SK-N-SH (cell line): ENCODE results near the gene TSHR.
A peak's percentile ranks its signal among the peaks of the same experiment; 100 is the strongest.

Source experiments
- EP300 ChIP-seq, 2 experiments: IDR thresholded peaks; 2 replicates each; pipeline versions ENCODE4 v1.4.0 to v1.6.1; 2012; ENCODE audit warnings: borderline replicate concordance in 1 of 2, low read depth in 1 of 2, low read length in 1 of 2
- EZH2phosphoT487 ChIP-seq: fragments of 200-600 bp; sonication (generic); IDR thresholded peaks from 2 replicates; pipeline ENCODE4 v1.6.1; 2017; ENCODE audit warnings: low read depth, mixed run types, mild to moderate bottlenecking, antibody characterized with exemption, moderate library complexity, borderline replicate concordance
- FOXM1 ChIP-seq: IDR thresholded peaks from 2 replicates; pipeline ENCODE4 v1.4.0; 2012; ENCODE audit warnings: low read depth, mild to moderate bottlenecking
- JUND ChIP-seq: IDR thresholded peaks from 2 replicates; pipeline ENCODE4 v1.4.0; 2012
- MXI1 ChIP-seq: IDR thresholded peaks from 2 replicates; pipeline ENCODE4 v1.6.1; 2012; ENCODE audit warnings: mild to moderate bottlenecking, low read depth, low read length, improper control_type of control experiment
- POLR2AphosphoS5 ChIP-seq: IDR thresholded peaks from 2 replicates; pipeline ENCODE4 v1.6.1; 2012; ENCODE audit warnings: low read depth, low read length
- RAD21 ChIP-seq: IDR thresholded peaks from 2 replicates; pipeline ENCODE4 v1.6.1; 2012; ENCODE audit warnings: mild to moderate bottlenecking, low read length
- RFX5 ChIP-seq: IDR thresholded peaks from 2 replicates; pipeline ENCODE4 v1.6.1; 2012; ENCODE audit warnings: mild to moderate bottlenecking, improper control_type of control experiment, low read length
- SIN3A ChIP-seq: IDR thresholded peaks from 2 replicates; pipeline ENCODE4 v1.6.1; 2012; ENCODE audit warnings: low read depth, mild to moderate bottlenecking, low read length, moderate library complexity, borderline replicate concordance
- SMC3 ChIP-seq: IDR thresholded peaks from 2 replicates; pipeline ENCODE4 v1.6.1; 2012; ENCODE audit warnings: low read depth, low read length, improper control_type of control experiment
- TAF1 ChIP-seq: IDR thresholded peaks from 2 replicates; pipeline ENCODE4 v1.6.1; 2012; ENCODE audit warnings: low read depth, mild to moderate bottlenecking, low read length, moderate library complexity, borderline replicate concordance
- TF ChIP-seq, protein P1 (sequence below): fragments of 200-600 bp; sonication (generic); IDR thresholded peaks from 2 replicates; pipeline ENCODE4 v1.6.1; 2017; ENCODE audit warnings: antibody characterized with exemption, mild to moderate bottlenecking, moderate library complexity
- TF ChIP-seq, protein P2 (sequence below): IDR thresholded peaks from 2 replicates; pipeline ENCODE4 v1.4.0; 2012; ENCODE audit warnings: low read depth
- TF ChIP-seq, protein P3 (sequence below): IDR thresholded peaks from 2 replicates; pipeline ENCODE4 v1.6.1; 2012; ENCODE audit warnings: mild to moderate bottlenecking, low read depth, low read length, moderate library complexity

DNA sequence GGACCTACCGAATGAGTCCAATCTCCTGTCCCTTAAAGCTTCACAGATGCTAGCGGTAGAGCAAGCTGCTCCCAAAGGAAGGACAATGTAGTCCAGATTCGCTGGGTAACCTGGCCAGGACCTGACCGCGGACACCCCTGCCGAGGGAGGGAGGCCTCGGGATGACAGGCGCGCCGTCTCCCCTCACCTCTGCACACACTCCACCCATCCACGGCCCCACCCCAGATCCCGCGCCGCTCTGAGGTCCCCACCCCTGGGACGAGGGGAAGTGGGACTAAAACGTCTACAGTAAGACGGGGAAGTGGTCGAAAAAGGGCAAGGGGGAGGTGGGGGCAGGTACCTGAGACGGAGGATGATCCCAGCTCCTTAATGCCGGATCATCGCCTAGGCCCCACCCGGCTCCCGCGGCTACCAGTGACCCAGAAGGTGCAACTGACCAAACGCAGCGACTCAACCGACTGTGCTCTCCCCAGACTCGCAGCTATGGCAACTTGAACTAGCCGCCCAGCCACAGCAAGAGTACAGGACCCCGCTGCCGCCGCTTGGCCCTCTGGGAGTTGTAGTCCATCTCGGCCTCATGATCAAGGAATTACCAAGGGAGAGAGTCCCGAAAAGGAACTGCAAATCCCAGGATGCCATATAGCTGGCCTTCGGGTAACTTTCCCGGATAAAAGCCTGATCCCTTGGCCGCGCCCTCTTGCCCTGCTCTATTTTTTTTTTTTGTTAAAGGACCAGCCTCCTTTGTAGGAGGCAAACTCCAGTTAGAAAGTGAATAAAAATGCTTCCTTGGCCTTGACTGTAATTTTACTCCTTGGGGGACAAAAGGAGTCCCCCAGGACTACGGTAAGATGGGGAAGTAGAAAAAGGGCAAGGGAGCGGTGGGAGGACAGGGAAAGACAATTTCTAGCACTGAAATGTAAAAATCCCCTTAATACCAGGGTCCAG is 13.9 kb upstream of the TSHR start, which contains the start of gene CEP128:
- peak; percentile 54; the same call in 1 of the 2 replicates for TF ChIP-seq TAF1
- TF ChIP-seq FOXM1 = no peak
- TF ChIP-seq, protein P1, sequence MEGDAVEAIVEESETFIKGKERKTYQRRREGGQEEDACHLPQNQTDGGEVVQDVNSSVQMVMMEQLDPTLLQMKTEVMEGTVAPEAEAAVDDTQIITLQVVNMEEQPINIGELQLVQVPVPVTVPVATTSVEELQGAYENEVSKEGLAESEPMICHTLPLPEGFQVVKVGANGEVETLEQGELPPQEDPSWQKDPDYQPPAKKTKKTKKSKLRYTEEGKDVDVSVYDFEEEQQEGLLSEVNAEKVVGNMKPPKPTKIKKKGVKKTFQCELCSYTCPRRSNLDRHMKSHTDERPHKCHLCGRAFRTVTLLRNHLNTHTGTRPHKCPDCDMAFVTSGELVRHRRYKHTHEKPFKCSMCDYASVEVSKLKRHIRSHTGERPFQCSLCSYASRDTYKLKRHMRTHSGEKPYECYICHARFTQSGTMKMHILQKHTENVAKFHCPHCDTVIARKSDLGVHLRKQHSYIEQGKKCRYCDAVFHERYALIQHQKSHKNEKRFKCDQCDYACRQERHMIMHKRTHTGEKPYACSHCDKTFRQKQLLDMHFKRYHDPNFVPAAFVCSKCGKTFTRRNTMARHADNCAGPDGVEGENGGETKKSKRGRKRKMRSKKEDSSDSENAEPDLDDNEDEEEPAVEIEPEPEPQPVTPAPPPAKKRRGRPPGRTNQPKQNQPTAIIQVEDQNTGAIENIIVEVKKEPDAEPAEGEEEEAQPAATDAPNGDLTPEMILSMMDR = no peak
- TF ChIP-seq RAD21 = no peak
- TF ChIP-seq EP300 (IDR thresholded peaks at IDR 0.05; ENCODE audit: borderline replicate concordance in 1 of 2, low read depth in 1 of 2, low read length in 1 of 2) = no peak
- TF ChIP-seq, protein P2, sequence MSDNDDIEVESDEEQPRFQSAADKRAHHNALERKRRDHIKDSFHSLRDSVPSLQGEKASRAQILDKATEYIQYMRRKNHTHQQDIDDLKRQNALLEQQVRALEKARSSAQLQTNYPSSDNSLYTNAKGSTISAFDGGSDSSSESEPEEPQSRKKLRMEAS = peak; percentile 78
- peak; percentile 99 for TF ChIP-seq SIN3A
- TF ChIP-seq EZH2phosphoT487 = no peak
- TF ChIP-seq MXI1 = peak; percentile 86
- TF ChIP-seq, protein P3, sequence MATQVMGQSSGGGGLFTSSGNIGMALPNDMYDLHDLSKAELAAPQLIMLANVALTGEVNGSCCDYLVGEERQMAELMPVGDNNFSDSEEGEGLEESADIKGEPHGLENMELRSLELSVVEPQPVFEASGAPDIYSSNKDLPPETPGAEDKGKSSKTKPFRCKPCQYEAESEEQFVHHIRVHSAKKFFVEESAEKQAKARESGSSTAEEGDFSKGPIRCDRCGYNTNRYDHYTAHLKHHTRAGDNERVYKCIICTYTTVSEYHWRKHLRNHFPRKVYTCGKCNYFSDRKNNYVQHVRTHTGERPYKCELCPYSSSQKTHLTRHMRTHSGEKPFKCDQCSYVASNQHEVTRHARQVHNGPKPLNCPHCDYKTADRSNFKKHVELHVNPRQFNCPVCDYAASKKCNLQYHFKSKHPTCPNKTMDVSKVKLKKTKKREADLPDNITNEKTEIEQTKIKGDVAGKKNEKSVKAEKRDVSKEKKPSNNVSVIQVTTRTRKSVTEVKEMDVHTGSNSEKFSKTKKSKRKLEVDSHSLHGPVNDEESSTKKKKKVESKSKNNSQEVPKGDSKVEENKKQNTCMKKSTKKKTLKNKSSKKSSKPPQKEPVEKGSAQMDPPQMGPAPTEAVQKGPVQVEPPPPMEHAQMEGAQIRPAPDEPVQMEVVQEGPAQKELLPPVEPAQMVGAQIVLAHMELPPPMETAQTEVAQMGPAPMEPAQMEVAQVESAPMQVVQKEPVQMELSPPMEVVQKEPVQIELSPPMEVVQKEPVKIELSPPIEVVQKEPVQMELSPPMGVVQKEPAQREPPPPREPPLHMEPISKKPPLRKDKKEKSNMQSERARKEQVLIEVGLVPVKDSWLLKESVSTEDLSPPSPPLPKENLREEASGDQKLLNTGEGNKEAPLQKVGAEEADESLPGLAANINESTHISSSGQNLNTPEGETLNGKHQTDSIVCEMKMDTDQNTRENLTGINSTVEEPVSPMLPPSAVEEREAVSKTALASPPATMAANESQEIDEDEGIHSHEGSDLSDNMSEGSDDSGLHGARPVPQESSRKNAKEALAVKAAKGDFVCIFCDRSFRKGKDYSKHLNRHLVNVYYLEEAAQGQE = no peak
- TF ChIP-seq RFX5 = no peak
- TF ChIP-seq JUND = no peak
- TF ChIP-seq SMC3 = no peak
- TF ChIP-seq POLR2AphosphoS5 = peak; percentile 63; the same call in 1 of the 2 replicates
